ENCODE measurements around the gene CHIC2. TPM values are rescaled to one million over a fixed set of nuclear protein-coding genes. Genes with fewer than 3 reads are reported as not detected.

CHIC2 gene
- total and polyA plus RNA-seq, 3 donors from 2014 or later: 83.4 to 129 (median 113) TPM

- intact Hi-C loops (cut with DNase I; ENCODE audit: low total_unique reads): no loop called here
- Histone ChIP-seq H3K27ac (no peak overlapping the region), H3K9me3 (no peaks in the 10 kb centered on the region), H3K4me1 (peaks cover 9% of the 10 kb centered on the region), H3K4me3 (no peak overlapping the region), H3K27me3 (no peaks in the 10 kb centered on the region), H3K36me3 (ENCODE audit: low read depth, missing control alignments) (no peaks in the 10 kb centered on the region)
- DNase-seq: no peak
- TF ChIP-seq POLR2A (IDR thresholded peaks at IDR 0.05) (no peak), CTCF (IDR thresholded peaks at IDR 0.05) (no peak)
- WGBS, 2 donors: 67 to 68% methylated on average over 4 of the region's 4 CpGs
Measured at GRCh38 chr4:53990641-53991040, 73.8 kb downstream of the CHIC2 start.

- no peak overlapping the region for H3K4me3 ChIP-seq
- no peak for DNase-seq
- no peaks in the 10 kb centered on the region for H3K9me3 ChIP-seq
- no peak for TF ChIP-seq POLR2A (IDR thresholded peaks at IDR 0.05)
- TF ChIP-seq CTCF (IDR thresholded peaks at IDR 0.05): no peak
- intact Hi-C loops (cut with DNase I; ENCODE audit: low total_unique reads): no loop called here
- H3K27me3 ChIP-seq: no peaks in the 10 kb centered on the region
- 62 to 77% methylated on average over 1 of the region's 1 CpG for whole genome bisulfite sequencing, 2 donors
- no peaks in the 10 kb centered on the region for H3K36me3 ChIP-seq (ENCODE audit: low read depth, missing control alignments)
- H3K4me1 ChIP-seq: peaks cover 9% of the 10 kb centered on the region
- no peak overlapping the region for H3K27ac ChIP-seq
Measured at GRCh38 chr4:53987761-53988171, 76.6 kb downstream of the CHIC2 start.

GRCh38 chr4:53986062-53986461, 78.3 kb downstream of the CHIC2 start:
- no peaks in the 10 kb centered on the region for H3K9me3 ChIP-seq
- no peak for DNase-seq
- intact Hi-C loops (cut with DNase I; ENCODE audit: low total_unique reads): no loop called here
- no peaks in the 10 kb centered on the region for H3K27me3 ChIP-seq
- peak overlapping the region in 1 of 2 donors; percentile 9 for H3K27ac ChIP-seq
- TF ChIP-seq POLR2A (IDR thresholded peaks at IDR 0.05) (no peak), CTCF (IDR thresholded peaks at IDR 0.05) (no peak)
- H3K36me3 ChIP-seq (ENCODE audit: low read depth, missing control alignments): no peaks in the 10 kb centered on the region
- H3K4me1 ChIP-seq: peaks cover 9% of the 10 kb centered on the region
- H3K4me3 ChIP-seq: no peak overlapping the region

GRCh38 chr4:53981567-53981966, 82.8 kb downstream of the CHIC2 start:
- no peaks in the 10 kb centered on the region for H3K27me3 ChIP-seq
- no peaks in the 10 kb centered on the region for H3K9me3 ChIP-seq
- intact Hi-C loops (cut with DNase I; ENCODE audit: low total_unique reads): no loop called here
- DNase-seq: no peak
- no peaks in the 10 kb centered on the region for H3K36me3 ChIP-seq (ENCODE audit: low read depth, missing control alignments)
- no peak overlapping the region for H3K4me3 ChIP-seq
- TF ChIP-seq POLR2A (IDR thresholded peaks at IDR 0.05) (no peak), CTCF (IDR thresholded peaks at IDR 0.05) (no peak)
- no peak overlapping the region for H3K27ac ChIP-seq
- no peaks in the 10 kb centered on the region for H3K4me1 ChIP-seq

- TF ChIP-seq POLR2A (IDR thresholded peaks at IDR 0.05) (no peak), CTCF (IDR thresholded peaks at IDR 0.05) (no peak)
- no peaks in the 10 kb centered on the region for H3K27me3 ChIP-seq
- 95 to 97% methylated on average over 2 of the region's 2 CpGs for WGBS, 2 donors
- no peak for DNase-seq
- no peak overlapping the region for H3K27ac ChIP-seq
- intact Hi-C loops (cut with DNase I; ENCODE audit: low total_unique reads): no loop called here
- H3K4me3 ChIP-seq: no peak overlapping the region
- H3K36me3 ChIP-seq (ENCODE audit: low read depth, missing control alignments): no peaks in the 10 kb centered on the region
- no peaks in the 10 kb centered on the region for H3K4me1 ChIP-seq
- H3K9me3 ChIP-seq: no peaks in the 10 kb centered on the region
Measured at GRCh38 chr4:53981066-53981465, 83.3 kb downstream of the CHIC2 start.
